ENCODE data around the gene LRRC4C. TPM values are rescaled to one million over a fixed set of nuclear protein-coding genes. Genes with fewer than 3 reads are reported as not detected.

The LRRC4C gene
- total RNA-seq, 1 experiment from 2014 or later = 0.13 TPM

DNA sequence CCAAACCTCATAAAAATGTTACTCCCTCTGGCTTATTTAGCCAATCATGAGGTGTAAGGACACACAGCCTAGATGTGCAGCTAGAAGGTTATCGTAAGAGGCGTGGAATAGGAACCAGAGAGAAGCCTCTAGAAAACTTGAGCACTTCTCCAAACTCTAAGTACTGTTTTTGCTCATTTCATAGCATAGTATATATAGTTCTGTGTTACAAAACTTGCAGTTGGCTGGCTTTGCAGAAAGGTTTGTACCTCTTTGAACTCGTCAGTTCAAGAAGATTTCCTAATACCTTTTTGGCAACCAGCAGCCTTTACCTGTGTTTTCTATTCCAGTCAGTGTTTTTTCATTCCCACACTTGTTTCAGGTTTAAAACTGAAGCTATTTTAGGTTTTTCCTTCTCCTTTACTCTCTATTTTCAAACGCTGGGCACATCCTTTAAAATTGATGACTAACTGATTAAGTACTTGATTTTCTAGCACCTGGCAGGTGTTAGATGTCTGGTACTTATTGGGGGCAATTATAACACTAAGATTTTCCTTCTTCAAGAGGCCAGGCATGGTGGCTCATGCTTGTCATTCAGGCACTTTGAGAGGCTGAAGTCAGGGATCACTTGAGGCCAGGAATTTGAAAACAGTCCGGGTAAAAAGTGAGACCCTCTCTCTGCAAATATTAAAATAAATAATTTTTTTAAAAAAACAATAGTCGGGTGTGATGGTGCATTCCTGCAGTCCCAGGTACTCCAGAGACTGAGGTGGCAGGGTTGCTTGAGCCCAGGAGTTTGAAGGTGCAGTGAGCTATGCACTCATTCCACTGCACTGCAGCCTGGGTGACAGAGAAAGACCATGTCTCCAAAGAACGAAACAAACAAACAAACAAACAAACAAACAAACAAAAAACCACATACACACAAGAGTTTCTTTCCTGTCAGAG lies 125.2 kb downstream of the LRRC4C start:
- Histone ChIP-seq H2BK20ac (ENCODE audit: low read depth, low read length, poor library complexity, severe bottlenecking) (no peak overlapping the region), H3K79me1 (ENCODE audit: insufficient read depth, low read depth, low read length, poor library complexity, severe bottlenecking) (no peaks in the 10 kb centered on the region), H3K9ac (ENCODE audit: extremely low read depth, insufficient read length, low read length) (no peak overlapping the region), H3K27me3 (ENCODE audit: insufficient read depth, low read length) (no peaks in the 10 kb centered on the region), H4K20me1 (ENCODE audit: control insufficient read depth, insufficient read depth, insufficient read length) (no peaks in the 10 kb centered on the region), H3K4me1 (ENCODE audit: insufficient read depth, low read length) (no peaks in the 10 kb centered on the region), H3K23ac (ENCODE audit: insufficient read length, low read depth, low read length) (no peak overlapping the region), H3K56ac (ENCODE audit: insufficient read length, low read depth, low read length) (no peak overlapping the region), H3K23me2 (ENCODE audit: insufficient read length, low read depth, low read length, poor library complexity, severe bottlenecking) (no peaks in the 10 kb centered on the region), H3T11ph (ENCODE audit: low read length) (no peak overlapping the region), H4K5ac (ENCODE audit: insufficient read length, low read depth, low read length) (no peak overlapping the region), H3K9me3 (ENCODE audit: control insufficient read depth, low read depth, low read length) (no peaks in the 10 kb centered on the region), H4K91ac (ENCODE audit: insufficient read length, low read depth, low read length) (no peak overlapping the region), H3K4ac (ENCODE audit: low read depth, low read length) (no peak overlapping the region), H3K79me2 (ENCODE audit: insufficient read depth, low read length) (no peaks in the 10 kb centered on the region), H4K8ac (replicated peaks; ENCODE audit: insufficient read length, low read depth, low read length) (no peak overlapping the region), H2BK15ac (ENCODE audit: low read depth, low read length) (no peak overlapping the region), H3K18ac (ENCODE audit: insufficient read length, low read depth, low read length) (no peak overlapping the region), H3K27ac (ENCODE audit: insufficient read length, low read depth, low read length) (no peak overlapping the region), H2BK5ac (ENCODE audit: insufficient read length, low read length) (no peak overlapping the region), H2BK12ac (ENCODE audit: insufficient read length, low read depth, low read length) (no peak overlapping the region), H2AFZ (ENCODE audit: low read length) (no peak overlapping the region), H2BK120ac (ENCODE audit: low read depth, low read length, poor library complexity, severe bottlenecking) (no peak overlapping the region), H3K4me2 (ENCODE audit: insufficient read depth, insufficient read length, low read length) (no peak overlapping the region), H2AK5ac (ENCODE audit: insufficient read length, low read length) (no peak overlapping the region), H3K14ac (ENCODE audit: insufficient read depth, low read length) (no peak overlapping the region)
- Mint-ChIP-seq H3K27me3 (ENCODE audit: low read depth) (no peaks in the 10 kb centered on the region), H3K4me1 (no peaks in the 10 kb centered on the region), H3K27ac (no peak overlapping the region; a peak in 1 of 7 replicates), H3K36me3 (ENCODE audit: insufficient read depth in 1 of 3, low read depth in 3 of 3) (peaks cover 0 to 6% (median 0%) of the 10 kb centered on the region in 3 experiments; a peak in 1 of 7 replicates), H3K4me3 (no peak overlapping the region), H3K9me3 (peaks cover 0 to 6% of the 10 kb centered on the region in 2 experiments; a peak in 1 of 5 replicates)
- WGBS (ENCODE audit: extremely low coverage, insufficient read length, low lambda C conversion rate) = no CpG with 5 or more reads among the region's 7 CpGs
- DNase-seq = no peak
- TF ChIP-seq CTCF (conservative IDR thresholded peaks at IDR 0.05) = no peak

Data from H9 (cell line).